Activated B cell treated with CpG ODN at 0.5 μM for 24 hours (primary cell): ENCODE data around the gene INO80. TPM values are rescaled to one million over a fixed set of nuclear protein-coding genes. Genes with fewer than 3 reads are reported as not detected.

Experiments used
- ATAC-seq: fragments of 200-7000 bp; cut with Tn5 transposase; one replicate; pipeline ENCODE4 v1.10.0; 2021; ENCODE audit warnings: low read depth, mild to moderate bottlenecking, moderate library complexity
- CTCF ChIA-PET: fragments of 350-600 bp; sonication (Branson Sonifier 250); formaldehyde crosslinking; loops from one replicate; lab custom pipeline; 2021; ENCODE audit warnings: antibody characterized with exemption; lab: Charles Lee
- POLR2A ChIA-PET: fragments of 350-600 bp; sonication (Branson Sonifier 250); formaldehyde crosslinking; loops from one replicate; lab custom pipeline; 2021; ENCODE audit warnings: antibody characterized with exemption; lab: Charles Lee
- DNase-seq: peaks from one replicate; pipeline ENCODE4 v3.0.0; 2022
- H3K27ac Mint-ChIP-seq: one replicate; pipeline ENCODE4 v1.8.0; 2020; ENCODE audit warnings: mixed read lengths
- H3K27me3 Mint-ChIP-seq: one replicate; pipeline ENCODE4 v1.8.0; 2021; ENCODE audit warnings: mixed read lengths
- H3K36me3 Mint-ChIP-seq: one replicate; pipeline ENCODE4 v1.8.0; 2021; ENCODE audit warnings: low read depth, mixed read lengths
- H3K4me1 Mint-ChIP-seq: one replicate; pipeline ENCODE4 v1.8.0; 2021; ENCODE audit warnings: mixed read lengths
- H3K4me3 Mint-ChIP-seq: one replicate; pipeline ENCODE4 v1.8.0; 2020; ENCODE audit warnings: mild to moderate bottlenecking, mixed read lengths
- H3K9me3 Mint-ChIP-seq: one replicate; pipeline ENCODE4 v1.8.0; 2020; ENCODE audit warnings: mixed read lengths
- CTCF ChIP-seq: fragments of 200-600 bp; IDR thresholded peaks from one replicate; pipeline ENCODE4 v1.8.0; 2022; ENCODE audit warnings: antibody characterized with exemption, mild to moderate bottlenecking
- intact Hi-C: fragments of 100-400 bp; cut with micrococcal nuclease; formaldehyde crosslinking; loops from one replicate; pipeline ENCODE4 v1.15.1; 2024
- total RNA-seq: library from RNA; stranded (reverse); gene quantifications from 2 replicates; pipeline ENCODE4 v1.2.3, GENCODE V29; 2022

Gene INO80
- total RNA-seq, 1 donor from 2014 or later = 38.8 TPM

- no peak for ATAC-seq
Observed at GRCh38 chr15:41125931-41126642, 10.0 kb upstream of the INO80 start.

GRCh38 chr15:41125063-41125669, 9.1 kb upstream of the INO80 start:
- TF ChIP-seq CTCF = no peak
- DNase-seq (no peak), ATAC-seq (no peak)
- H3K9me3 Mint-ChIP-seq = no peaks in the 10 kb centered on the region
- no peaks in the 10 kb centered on the region for H3K36me3 Mint-ChIP-seq
- H3K27me3 Mint-ChIP-seq = peaks cover 17% of the 10 kb centered on the region
- CTCF ChIA-PET = no interaction called here
- no peaks in the 10 kb centered on the region for H3K4me1 Mint-ChIP-seq
- POLR2A ChIA-PET = no interaction called here
- no peak overlapping the region for H3K27ac Mint-ChIP-seq
- no peak overlapping the region for H3K4me3 Mint-ChIP-seq
- intact Hi-C loops = no loop called here

More at GRCh38 chr15:41125931-41126642, 10.0 kb upstream of the INO80 start:
- no peak overlapping the region for H3K27ac Mint-ChIP-seq
- no peak for TF ChIP-seq CTCF
- intact Hi-C loops = no loop called here
- peaks cover 17% of the 10 kb centered on the region for H3K27me3 Mint-ChIP-seq
- POLR2A ChIA-PET = interaction anchor here (0.9 kb wide), 1 partner anchor 9 kb away, joined by 3 read pairs; no protein-coding TSS in a partner anchor
- H3K36me3 Mint-ChIP-seq = no peaks in the 10 kb centered on the region
- no peaks in the 10 kb centered on the region for H3K9me3 Mint-ChIP-seq
- no peaks in the 10 kb centered on the region for H3K4me1 Mint-ChIP-seq
- no peak for DNase-seq
- CTCF ChIA-PET = no interaction called here
- no peak overlapping the region for H3K4me3 Mint-ChIP-seq

GRCh38 chr15:41124058-41124457, 8.0 kb upstream of the INO80 start:
- H3K9me3 Mint-ChIP-seq = no peaks in the 10 kb centered on the region
- intact Hi-C loops = no loop called here
- DNase-seq (no peak), ATAC-seq (no peak)
- H3K27ac Mint-ChIP-seq = no peak overlapping the region
- ChIA-PET CTCF (no interaction called here), POLR2A (interaction anchor here (0.7 kb wide), 1 partner anchor 412 kb away, joined by 5 read pairs; no protein-coding TSS in a partner anchor)
- H3K36me3 Mint-ChIP-seq = no peaks in the 10 kb centered on the region
- H3K27me3 Mint-ChIP-seq = peaks cover 17% of the 10 kb centered on the region
- TF ChIP-seq CTCF = no peak
- H3K4me1 Mint-ChIP-seq = no peaks in the 10 kb centered on the region
- H3K4me3 Mint-ChIP-seq = no peak overlapping the region

GRCh38 chr15:41122849-41123248, 6.8 kb upstream of the INO80 start:
- no peaks in the 10 kb centered on the region for H3K4me1 Mint-ChIP-seq
- no peak overlapping the region for H3K27ac Mint-ChIP-seq
- ATAC-seq (no peak), DNase-seq (no peak)
- intact Hi-C loops = no loop called here
- H3K27me3 Mint-ChIP-seq = peaks cover 17% of the 10 kb centered on the region
- POLR2A ChIA-PET = no interaction called here
- TF ChIP-seq CTCF = no peak
- CTCF ChIA-PET = no interaction called here
- H3K9me3 Mint-ChIP-seq = no peaks in the 10 kb centered on the region
- H3K36me3 Mint-ChIP-seq = no peaks in the 10 kb centered on the region
- no peak overlapping the region for H3K4me3 Mint-ChIP-seq

GRCh38 chr15:41121951-41122350, 5.9 kb upstream of the INO80 start:
- H3K27me3 Mint-ChIP-seq = peaks cover 15% of the 10 kb centered on the region
- H3K4me1 Mint-ChIP-seq = peaks cover 1% of the 10 kb centered on the region
- DNase-seq (no peak), ATAC-seq (no peak)
- TF ChIP-seq CTCF = no peak
- intact Hi-C loops = no loop called here
- H3K36me3 Mint-ChIP-seq = no peaks in the 10 kb centered on the region
- no peak overlapping the region for H3K4me3 Mint-ChIP-seq
- H3K9me3 Mint-ChIP-seq = no peaks in the 10 kb centered on the region
- ChIA-PET CTCF (interaction anchor here (0.7 kb wide), 1 partner anchor 44 kb away, joined by 3 read pairs; no protein-coding TSS in a partner anchor), POLR2A (no interaction called here)
- H3K27ac Mint-ChIP-seq = no peak overlapping the region
